Stimulated activated CD4-positive, alpha-beta T cell treated with anti-CD3 and anti-CD28 coated beads, Interleukin-1b, Interleukin-23, amount 100 ng/mL, for 48 hours (primary cell): ENCODE data around the gene OPA3.
A peak's percentile ranks its signal among the peaks of the same experiment; 100 is the strongest.
"Not testable (repeated sequence)": the region's sequence is repeated elsewhere in the genome, so short reads cannot be mapped to it uniquely, and the experiment has no call there.

Experiments
- DNase-seq: peaks from one replicate; pipeline ENCODE4 v3.0.0-alpha.2; 2020

Gene OPA3

DNA sequence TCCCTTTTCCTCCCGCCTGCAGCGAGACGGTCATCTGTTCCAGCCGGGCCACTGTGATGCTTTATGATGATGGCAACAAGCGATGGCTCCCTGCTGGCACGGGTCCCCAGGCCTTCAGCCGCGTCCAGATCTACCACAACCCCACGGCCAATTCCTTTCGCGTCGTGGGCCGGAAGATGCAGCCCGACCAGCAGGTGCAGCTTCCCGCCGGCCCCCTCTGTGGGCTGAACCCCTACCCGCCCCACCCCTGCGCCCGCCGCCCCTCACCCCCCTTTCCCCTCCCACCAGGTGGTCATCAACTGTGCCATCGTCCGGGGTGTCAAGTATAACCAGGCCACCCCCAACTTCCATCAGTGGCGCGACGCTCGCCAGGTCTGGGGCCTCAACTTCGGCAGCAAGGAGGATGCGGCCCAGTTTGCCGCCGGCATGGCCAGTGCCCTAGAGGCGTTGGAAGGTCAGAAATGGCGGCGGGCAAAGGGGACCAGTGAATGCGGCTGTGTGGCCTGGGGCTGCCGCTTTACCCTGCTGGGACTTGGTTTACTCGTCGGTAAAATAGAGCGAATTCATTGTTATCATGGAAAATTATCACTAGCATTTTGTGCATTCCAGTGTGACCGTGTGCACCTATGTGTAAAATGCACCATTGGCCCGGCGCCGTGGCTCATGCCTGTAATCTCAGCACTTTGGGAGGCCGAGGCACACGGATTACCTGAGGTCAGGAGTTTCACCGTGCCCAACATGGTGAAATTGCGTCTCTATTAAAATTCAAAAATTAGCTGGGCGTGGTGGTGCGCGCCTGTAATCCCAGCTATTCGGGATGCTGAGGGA is 66.7 kb downstream of the OPA3 start:
- DNase-seq: no peak

DNA sequence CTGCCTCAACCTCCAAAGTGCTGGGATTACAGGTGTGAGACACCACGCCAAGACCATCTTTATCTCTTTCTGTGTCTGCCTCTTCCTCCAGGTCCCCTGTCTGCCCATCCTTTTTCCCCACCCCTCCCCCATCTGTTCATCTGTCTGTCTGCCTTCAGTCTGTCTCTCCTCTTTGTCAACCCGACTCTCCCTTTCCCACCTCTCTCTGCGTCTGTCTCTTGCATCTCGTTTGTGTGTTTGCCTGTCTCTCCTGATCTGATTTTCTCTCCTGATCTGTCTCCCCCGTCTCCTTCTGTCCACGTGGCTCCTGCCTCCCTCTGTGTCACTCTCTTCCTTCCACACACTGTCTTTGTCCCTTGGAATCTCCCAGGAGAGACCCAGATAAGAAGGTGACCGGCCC is 67.4 kb downstream of the OPA3 start:
- no peak for DNase-seq

DNA sequence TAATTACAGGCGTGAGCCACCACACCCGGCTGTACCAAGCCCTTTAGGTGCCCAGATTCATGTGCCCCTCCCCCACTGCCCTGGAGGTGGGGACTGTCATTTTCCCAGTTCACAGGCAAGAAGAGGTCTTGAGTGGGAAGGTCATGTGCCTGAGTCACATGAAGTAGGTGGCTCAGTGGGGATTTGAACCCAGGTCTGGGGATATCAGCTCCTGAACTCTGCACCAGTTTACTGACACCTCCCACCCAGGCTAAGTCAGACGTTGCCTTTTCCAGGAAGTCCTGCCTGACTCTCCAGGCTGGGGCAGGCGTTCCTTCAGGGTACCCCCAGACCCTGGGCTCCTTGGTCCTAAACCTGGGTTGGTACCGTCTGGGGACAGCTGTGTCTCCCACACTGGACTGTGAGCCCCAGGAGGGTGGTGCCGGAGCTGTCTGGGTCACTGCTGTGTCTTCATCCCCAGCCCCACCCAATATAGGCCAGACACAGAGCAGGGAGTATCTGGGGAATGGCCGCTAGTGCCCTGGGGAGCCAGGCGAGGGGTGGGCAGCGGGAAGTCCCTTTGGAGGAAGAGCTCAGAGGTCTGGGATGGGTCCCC is 68.7 kb downstream of the OPA3 start:
- no peak for DNase-seq

DNA sequence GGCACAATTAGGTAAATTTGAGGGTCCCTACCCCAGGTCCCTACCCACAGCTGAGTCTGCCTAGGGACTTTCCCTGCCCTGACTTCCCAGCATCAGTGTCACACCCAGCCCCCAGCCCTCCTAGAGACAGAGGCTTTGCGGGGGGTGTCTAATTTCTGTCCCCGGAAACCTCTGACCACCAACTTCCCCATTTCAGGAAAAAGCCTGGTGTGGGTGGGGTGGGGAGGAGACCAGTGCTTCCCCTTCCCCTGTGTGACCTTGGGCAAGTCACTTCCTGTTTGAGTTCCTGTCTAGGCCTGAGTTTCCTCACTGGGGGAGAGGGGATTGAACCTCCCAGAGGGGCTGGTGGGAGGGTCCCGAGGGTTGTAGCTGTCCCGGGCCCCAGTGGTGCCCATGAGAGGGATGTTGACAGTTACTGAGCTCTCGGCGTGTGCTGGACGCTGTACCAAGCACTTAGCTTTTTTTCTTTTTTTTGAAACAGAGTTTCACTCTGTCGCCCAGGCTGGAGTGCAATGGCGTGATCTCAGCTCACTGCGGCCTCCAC is 69.4 kb downstream of the OPA3 start:
- DNase-seq: no peak

DNA sequence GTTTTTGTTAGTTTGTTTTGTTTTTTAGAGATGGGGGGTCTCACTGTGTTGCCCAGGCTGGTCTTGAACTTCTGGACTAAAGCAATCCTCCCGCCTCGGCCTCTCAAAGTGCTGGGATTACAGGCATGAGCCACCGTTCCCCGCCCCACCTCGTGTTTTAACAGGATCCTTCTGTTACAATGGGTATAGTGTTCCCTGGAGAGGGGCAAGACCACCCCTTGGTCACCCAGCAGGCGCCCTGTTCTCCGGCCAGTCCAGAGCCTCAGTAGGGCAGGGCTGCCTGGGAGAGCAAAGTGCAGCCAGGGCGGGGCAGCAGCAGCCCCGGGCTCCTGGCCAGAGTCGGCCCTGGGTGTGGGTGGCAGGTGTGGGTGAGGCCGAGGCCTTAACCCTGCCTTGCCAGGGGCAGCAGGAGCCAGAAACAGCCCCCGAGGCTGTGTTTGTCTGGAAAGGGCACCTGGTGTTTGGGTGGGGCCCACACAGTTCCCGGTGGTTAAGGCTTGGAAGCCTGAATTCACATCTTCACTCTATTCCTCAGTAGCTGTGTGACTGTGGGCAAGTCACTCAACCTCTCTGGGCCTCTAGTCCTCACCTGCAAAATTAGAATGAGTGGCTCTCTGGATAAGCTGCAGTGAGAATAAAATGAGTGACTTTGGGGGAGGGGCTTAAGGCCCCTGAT is 70.1 kb downstream of the OPA3 start:
- no peak for DNase-seq

DNA sequence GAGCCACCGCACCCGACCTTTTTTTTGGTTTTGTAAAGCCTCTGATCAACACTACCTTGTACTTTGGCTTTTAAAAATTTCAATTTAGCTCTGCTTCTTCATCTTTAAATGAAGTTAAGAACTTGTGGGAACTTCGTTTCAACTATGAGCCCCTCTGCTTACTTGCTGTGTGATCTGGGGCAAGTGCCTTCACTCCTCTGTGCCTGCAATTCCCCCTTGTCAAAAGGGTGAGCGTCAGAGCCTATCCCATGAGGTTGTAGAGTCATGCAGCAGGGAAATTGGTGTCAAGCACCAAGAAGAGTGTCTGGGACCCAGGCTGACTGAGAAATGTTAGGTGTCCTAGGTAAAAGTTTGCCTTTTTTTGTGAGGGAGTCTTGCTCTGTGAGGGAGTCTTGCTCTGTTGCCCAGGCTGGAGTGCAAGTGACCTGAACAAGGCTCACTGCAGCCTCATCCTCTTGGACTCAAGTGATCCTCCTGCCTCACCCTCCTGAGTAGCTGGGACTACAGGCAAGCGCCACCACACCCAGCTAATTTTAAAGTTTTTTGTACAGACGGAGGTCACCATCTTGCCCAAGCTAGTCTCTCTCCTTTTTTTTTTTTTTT is 71.6 kb downstream of the OPA3 start:
- no peak for DNase-seq

DNA sequence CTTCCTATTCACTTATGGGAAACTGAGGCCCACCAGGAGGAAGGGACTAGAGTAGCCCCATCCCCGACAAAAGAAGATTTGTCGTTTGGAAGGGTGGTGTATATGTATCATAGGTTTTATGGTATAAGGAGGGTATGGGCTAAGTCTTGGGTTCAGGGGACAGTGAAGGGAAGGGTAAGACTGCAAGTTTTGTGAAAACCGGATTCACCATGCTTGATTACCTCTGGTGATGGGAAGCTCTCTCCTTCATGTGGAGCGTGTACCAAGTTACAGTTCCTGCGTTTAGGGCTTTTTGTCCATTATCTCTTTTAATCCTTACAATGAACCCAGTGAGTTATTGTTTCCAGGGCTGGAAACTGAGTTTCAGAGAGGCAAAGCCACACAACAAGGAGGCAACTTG is 73.5 kb downstream of the OPA3 start:
- no peak for DNase-seq

DNA sequence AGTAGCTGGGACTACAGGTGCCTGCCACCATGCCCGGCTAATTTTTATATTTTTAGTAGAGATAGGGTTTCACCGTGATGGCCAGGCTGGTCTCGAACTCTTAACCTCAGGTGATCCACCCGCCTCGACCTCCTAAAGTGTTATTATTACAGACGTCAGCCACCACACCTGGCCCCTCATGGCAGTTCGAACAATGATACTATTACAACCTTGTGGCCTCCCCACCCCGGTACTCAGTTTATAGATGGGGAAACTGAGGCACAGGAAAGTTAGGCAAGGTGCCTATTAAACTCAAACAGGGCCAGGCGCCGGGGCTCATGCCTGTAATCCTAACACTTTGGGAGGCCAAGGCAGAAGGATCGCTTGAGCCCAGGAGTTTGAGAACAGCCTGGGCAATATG is 74.2 kb downstream of the OPA3 start:
- not testable (repeated sequence) for DNase-seq

DNA sequence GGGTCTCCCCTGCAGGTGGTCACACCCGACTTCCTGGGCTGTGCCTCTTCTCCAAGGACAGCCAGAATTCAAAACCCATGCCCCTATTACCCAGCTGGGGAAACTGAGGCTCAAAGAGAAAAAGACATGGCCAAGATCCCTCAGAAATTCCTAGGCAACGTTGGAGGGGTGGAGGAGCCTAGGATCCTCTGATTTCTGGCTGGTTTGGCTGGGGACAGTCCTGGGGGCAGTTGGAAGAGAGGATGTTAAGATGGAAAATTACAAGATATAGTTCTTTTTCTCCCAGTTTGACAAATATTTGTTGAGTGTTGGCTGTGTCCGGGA is 74.9 kb downstream of the OPA3 start:
- no peak for DNase-seq

DNA sequence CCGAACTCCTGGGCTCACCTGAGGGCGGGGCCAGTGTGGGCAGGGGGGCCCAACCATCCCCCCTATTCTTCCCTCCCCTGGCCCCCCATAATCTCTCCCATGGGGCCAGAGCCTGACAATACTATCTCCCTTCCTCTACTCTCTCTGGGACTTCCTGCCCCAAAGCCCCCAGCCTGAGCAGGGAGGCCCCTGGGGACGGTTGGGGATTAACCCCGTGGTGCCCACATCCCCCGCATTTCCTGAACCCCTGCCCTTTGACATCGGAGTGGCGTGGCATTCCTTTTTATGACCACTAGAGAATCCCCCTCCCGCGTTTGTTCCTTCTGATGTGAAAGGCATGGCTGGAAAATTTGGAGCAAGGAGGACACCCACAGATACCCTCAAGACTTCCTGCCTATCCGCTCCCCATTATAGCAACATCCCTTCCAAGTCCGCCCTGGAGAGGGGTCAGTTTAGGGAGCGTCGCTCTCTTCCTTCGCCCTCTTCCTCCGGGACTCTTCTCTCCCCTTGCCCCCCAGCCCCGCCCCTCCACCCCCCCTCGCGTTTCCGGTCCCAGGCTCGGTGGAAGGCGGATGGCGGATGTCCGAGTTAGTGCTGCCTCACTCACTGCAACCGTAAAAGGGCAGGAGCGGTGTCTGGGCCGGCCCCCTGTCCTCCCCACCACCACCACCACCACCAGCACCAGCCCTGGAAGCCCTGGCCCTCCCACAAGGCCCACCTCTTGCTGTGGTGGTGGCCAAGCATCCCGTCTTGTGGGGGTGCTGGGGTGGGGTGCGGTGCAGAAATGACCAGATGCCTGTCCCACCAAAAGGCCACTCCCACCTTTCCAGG is 75.5 kb downstream of the OPA3 start:
- DNase-seq: no peak

DNA sequence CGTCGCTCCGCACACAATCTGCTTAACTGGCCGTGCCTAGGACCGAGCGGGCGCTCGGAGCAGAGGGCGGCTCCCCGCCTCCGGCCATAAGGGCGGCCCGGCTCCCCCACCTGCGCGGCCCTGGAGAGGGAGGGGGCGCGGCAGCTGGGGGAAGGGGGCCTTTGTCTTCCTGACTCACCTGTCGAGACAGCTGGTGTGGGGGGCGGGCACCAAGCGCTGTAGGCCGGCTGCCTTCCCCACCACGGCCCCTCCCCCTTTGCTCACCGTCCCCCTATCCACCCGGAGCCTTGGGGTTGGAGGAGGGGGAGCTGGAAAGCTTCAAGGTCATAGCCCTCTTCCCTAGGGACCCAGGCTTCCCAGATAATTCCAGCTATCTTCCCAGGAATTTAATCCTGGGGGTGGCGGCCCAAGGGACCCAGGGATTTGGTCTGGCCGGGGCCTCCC is 76.2 kb downstream of the OPA3 start:
- peak; percentile 55 for DNase-seq

DNA sequence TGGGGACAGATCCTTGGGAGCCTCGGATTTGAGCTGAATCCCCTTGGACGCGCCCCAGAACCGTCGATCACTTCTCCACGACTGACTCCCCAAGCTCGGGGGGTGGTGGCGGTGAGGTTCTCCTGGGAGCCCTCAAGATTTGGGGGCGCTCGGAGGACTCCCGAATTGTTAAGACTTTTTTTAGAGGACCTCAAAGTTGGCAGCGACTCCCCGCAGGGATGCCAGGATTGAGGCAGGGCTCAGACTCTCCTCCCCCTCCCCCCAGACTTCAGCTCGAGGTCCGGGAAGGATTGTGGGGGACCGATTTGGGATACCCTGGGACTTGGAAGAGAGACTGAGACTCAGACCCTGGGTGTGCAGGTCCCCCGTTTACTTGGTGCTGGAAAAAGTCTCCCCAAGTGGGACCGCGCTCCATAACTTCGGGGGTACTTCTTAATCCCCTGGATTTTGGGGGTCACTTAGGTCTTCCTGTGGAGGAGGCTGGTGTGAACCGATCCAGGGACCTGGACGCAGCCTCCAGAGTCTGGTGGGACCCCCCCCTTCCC is 76.7 kb downstream of the OPA3 start:
- no peak for DNase-seq

DNA sequence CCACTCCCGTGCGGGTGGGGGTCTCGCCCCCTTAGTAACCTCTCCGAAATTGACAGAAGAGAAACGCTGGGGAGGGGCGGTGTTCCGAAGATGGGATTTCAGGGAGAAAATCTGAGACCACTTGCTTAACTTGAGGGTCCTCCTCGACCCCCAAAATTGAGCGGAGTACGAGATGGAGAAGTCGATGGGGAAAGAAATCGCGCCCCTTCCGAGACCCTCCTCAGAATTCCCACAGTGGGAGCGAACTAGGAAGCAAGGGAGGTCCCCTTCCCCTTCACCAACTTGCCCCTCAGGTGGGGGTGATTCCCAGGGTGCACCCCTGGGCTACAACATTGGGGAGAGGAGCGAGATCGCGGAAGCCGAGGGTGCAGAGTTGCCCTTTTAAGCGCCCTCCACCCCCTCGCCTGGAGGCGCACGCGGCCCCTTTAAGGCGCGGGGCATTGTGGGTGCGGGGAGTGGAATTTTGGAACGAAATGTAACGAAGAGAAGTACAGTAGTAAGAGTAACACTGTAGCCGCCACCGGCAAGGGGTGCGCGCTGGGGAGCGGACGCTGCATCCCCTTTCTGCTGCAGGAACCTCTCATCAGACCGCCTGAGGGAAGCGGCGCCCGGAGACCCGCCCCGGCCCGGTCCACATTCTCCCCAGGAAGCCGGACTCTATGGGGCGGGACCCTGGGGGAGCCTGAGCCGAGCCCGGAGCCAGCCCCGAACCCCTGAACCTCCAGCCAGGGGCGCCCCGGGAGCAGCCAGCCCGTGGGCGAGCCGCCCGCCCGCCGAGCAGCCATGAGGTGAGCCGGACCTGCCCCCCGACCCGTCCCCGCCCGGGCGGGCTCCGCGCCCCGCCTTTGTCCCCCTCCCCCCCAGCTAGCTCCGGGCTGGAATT is 77.4 kb downstream of the OPA3 start, which contains the start of gene VASP:
VASP (plus strand) TSS at position 491 of the 883 bp plus-strand sequence; CDS start at position 784, 293 bp downstream.
- peak; percentile 93 for DNase-seq

DNA sequence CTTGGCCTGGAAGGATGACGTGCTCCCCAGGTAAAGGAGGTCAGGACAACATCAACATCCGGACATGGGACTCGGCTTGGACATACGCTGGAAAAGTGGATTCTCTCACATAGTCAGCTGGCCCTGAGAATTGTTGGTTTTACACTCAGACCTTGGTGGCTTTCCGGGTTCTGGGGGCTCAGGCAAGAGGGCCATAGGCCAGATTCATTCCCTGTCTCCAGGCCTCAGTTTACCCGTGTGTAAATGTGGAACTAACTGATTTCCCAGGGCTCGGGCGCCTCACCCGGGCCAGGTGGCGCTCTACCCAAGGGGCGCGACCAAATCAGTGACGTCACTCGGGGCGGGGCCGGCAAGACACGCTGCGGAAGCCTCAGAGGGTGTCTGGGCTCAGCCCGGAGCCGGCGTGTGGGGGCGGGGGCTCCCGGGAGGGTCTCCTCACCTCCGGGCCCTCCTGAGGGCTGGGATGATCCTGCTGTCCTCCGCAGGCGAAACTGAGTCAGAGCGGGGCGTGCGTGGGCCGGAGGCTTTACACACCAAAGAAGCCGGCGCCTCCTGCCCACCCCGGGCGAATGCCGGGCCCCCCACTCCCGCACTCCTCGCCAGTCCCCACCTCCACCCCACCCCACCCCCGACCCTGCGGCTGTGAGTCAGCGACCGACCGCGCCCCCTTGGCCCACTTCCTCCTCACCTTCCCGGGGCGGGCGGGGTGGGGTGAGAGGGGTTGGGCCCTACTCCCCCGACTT is 78.2 kb downstream of the OPA3 start:
- DNase-seq: peak; percentile 99

DNA sequence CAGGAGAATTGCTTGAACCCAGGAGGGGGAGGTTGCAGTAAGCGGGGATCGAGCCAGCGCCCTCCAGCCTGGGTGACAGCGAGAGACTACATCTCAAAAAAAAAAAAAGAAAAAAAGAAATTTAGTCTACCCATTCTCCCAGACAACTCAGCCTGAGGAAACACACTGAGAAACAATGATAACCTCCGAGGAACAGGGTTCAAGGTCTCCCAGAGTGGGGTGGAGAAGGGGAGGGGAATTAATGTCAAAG is 78.7 kb downstream of the OPA3 start:
- DNase-seq: no peak

DNA sequence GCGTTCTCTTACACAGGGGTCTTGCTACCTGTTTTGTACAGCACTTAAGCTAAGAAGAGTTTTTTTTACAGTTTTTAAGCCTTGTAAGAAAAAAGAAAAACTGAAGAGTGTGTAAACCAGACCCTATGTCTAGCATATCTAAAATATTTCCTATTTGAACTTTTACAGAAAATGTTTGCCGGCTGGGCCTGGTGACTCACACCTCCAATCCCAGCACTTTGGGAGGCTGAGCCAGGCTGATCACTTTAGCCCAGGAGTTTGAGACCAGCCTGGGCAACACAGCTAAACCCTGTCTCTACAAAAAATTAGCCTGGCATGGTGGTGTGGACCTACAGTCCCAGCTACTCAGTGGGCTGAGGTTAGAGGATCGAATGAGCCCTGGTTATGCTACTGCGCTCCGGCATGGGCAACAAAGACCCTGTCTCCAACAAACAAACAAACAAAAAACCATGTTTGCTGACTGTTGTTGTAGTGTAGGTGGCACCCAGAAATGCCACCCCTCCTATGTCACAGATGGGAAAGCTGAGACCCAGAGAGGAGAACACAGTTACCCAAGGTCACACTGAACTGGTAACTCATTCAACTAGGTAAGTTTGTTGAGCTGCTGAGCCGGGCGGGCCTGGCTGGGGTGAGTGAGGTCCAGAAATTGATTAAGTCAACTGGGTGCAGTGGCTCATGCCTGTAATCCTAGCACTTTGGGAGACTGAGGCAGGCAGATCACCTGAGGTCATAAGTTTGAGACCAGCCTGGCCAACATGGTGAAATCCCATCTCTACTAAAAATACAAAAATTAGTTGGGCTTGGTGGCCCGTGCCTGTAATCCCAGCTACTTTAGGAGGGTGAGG is 79.2 kb downstream of the OPA3 start:
- DNase-seq: no peak

DNA sequence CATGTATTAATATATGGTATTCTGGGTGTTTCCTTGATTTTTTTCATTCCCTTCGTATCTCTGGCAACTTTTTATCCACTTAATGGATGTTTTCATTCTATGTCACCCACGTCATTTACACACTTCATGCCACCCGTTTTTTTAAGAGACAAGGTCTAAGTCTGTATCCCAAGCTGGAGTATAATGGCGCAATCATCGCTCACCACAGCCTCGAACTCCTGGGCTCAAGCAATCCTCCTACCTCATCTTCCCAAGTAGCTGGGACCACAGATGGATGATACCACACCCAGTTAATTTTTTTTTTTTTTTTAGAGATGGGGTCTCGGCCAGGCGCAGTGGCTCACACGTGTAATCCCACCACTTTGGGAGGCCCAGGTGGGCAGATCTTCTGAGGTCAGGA is 80.7 kb downstream of the OPA3 start:
- no peak for DNase-seq

DNA sequence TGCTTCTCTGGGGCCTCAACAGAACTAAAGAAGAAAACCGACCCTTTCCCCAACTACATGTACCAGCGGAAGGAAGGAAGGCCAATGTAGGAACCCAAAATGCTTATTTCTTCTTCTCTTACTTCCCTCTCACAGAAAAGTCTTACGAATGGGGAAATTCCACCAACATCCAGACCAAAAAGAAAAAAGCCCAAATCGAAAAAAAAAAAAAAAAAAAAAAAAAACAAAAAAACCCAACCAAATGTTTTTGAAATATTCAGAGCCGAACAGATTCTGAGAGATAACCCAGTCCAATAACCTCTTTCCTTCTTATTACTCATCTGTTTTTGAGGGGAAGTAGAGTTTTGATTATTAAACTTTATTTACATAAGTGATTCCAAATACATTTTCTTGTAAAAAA is 82.5 kb downstream of the OPA3 start:
- no peak for DNase-seq

DNA sequence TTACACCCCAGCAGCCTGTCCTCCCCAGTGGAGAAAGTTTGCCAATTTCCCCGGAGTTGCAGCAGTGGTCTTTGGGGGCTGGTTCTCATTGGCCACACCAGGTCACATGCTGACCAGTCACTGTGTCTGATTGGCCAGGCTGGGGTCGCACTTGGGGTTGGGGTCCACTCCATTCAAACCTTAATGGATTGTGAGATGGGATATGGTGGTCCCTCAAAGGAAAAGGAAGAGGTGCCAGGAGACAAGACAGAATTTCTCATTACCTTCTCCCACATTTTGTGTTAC is 82.9 kb downstream of the OPA3 start:
- no peak for DNase-seq
